GM18505 (cell line): ENCODE measurements around the gene PNLDC1.
"Not testable (repeated sequence)": the region's sequence is repeated elsewhere in the genome, so short reads cannot be mapped to it uniquely, and the experiment has no call there.

Experiments used
- ATAC-seq: cut with Tn5 transposase; IDR thresholded peaks from one replicate; pipeline ENCODE4 v1.9.1; 2021; ENCODE audit not compliant: unreplicated experiment
- POLR2A ChIP-seq: IDR thresholded peaks from 4 replicates; pipeline ENCODE4 v1.6.1; 2011; ENCODE audit warnings: borderline replicate concordance; ENCODE audit not compliant: insufficient read depth, insufficient read length; ENCODE audit errors: extremely low read depth

Gene PNLDC1

DNA sequence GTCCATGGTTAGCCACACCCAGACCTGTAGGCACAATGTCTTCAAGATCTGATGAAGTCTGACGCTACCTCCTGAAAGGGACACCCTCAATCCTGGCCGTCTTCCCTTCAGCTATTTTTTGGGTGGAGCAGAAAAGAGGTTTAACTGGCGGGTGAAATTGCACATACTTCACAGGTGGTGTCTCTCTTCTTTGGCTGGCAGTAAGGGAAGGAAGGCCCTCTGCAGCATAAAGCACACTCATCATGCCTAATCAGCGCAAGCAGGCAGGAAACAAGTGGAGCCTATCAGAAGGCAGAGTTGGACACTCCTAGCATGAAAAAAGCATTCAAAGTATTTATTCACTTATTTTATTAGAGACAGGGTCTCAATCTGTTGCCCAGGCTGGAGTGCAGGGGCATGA is 32.9 kb downstream of the PNLDC1 start:
- ATAC-seq: no peak
- TF ChIP-seq POLR2A: no peak

DNA sequence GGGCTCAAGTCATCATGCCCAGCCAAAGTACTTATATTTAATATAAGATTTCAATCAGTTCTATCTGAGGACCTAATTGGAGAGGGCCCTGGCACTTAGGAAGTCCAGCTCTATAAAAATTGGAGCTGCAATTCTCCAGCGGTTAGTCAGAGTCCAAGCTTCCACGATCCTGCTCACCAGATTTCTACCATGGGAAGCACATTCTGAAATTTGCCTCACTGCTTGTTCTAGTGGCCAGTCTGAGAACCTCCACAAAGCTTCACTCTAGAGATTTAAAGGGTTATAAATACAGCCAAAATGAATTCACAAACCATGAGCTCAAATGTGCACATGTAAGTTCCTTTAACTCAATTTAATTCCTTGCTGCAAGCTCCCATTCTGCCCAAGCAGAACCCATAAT is 33.5 kb downstream of the PNLDC1 start:
- ATAC-seq: no peak
- no peak for TF ChIP-seq POLR2A

DNA sequence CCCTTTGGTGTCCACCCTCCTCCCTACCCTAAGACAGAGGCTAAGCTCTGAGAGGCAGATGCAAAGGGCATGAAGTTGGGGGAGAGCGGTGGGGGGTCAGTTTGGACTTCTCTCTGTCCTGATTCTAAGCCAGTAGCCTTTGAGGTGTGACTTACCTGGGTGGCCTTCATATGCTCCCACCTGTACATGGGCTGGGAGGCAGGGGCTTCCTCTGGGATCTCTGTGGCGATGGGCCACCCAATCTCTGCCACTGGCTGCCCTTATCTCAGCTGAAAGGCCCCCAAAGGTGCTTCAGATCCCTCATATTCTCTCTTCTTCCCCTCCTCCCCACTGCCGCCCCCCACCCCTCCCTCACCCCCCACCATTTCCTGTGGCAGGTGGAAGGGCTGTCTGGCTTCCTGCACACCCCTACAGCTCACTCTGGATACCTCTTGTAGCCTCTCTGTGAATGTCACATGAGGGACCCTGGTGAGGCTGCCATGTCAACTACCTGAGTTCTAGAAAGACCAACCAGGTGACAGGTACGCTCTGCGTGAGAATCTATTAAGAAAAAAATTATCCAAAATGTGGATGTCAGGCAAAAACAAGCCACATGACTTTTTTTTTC is 34.0 kb downstream of the PNLDC1 start:
- no peak for TF ChIP-seq POLR2A
- no peak for ATAC-seq

DNA sequence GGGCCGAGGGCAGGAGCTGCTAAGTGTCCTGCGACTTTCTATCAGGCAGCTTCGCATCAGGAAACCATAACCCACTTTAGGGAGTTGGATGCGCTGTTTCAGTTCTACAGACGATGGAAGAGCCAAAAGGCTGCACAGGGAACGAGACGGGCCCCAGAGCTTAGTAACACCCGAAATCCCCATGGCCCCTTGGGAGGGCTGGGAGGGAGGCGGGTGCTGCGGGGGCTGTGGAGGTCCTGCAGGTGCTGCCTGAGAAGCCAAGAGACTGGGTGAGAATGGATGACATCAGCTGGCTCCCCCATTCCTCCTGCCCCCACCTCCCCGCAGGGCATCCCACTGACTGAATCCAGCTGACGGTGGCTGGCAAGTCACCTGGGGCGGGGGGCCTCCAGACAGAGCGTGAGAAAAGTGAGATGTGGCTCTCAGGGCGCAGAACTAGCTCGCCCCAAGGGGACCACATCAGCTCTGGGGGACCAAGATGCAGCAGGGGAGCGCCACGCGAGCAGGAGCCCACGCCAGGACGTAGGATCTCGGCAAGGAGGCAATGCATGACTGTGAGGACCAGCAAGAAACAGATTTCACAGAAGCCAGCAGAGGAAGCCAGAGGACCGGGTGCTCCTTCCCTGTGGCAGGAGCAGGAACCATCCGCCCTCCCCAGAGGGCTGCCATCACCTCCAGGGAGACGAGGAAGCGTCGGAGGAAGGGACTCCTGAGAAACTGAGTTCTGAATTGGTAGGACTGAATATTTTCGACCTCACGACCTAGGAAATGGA is 36.8 kb downstream of the PNLDC1 start:
- TF ChIP-seq POLR2A: no peak
- ATAC-seq: no peak

DNA sequence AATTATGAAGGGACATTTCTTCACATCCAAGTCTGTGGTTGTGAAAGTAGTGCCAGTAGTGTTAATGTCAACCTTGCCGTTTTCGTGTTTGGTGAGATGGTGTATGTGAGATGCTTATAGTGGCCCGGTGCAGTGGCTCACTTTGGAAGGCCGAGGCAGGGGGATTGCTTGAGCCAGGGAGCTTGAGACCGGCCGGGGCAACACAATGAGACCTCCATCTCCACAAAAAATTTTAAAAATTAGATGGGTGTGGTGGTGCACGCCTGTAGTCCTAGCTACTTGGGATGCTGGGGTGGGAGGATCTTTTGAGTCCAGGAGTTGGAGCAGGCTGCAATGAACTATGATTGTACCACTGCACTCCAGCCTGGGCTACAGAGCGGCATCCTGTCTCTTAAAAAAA is 37.4 kb downstream of the PNLDC1 start:
- no peak for ATAC-seq
- TF ChIP-seq POLR2A: no peak

DNA sequence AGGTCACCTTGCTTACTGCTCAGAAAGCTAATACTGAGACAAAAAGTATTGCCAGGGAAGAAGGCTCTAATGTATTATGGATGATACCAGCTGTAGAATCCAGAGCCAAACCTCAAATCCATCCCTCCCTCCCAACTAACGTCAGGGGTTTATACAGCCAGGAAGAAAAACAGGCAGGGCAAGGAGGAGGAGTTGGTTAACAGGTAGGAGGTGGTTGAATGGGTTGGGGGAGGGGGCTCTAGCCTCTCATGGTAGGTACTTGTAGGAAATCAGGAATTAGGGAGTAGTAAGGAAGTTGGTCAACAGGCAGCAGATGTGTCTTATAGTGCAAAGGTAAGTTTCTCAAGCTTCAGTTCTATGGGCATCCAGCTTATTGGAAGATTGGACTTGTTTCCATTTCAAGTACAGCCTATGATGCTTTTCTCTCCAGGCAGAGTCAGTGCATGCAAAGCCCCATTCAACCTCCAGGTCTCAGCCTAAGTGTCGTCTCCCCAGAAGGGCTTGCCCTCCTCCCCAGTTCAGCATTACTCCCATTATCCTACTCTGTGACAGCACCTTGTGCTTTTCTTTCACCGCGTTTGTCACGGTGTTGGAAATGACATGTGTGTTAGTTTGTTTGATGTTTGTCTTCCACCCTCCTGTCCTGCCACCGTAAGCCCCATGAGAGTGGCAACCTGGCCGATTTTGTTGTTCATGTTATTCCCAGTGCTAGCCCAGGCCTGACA is 38.1 kb downstream of the PNLDC1 start:
- no peak for TF ChIP-seq POLR2A
- ATAC-seq: no peak

DNA sequence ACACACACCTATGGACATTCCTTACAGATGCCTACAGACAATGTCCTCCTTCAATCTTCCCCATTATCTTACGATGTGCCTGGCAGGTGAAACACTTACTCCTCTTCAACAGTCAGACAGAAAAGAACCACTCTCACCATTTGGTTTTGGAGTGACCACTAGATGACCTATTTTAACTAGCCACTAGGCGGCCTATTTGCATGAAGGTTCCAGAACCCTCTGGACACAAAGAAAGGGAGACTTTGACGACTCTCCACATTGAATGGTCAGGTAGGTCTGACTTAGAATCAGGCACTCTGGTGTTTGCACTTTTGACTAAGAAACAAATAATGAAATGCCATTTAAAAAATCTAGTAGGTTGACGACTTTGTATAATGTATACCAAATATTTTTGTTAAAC is 42.0 kb downstream of the PNLDC1 start:
- no peak for ATAC-seq
- TF ChIP-seq POLR2A: no peak

DNA sequence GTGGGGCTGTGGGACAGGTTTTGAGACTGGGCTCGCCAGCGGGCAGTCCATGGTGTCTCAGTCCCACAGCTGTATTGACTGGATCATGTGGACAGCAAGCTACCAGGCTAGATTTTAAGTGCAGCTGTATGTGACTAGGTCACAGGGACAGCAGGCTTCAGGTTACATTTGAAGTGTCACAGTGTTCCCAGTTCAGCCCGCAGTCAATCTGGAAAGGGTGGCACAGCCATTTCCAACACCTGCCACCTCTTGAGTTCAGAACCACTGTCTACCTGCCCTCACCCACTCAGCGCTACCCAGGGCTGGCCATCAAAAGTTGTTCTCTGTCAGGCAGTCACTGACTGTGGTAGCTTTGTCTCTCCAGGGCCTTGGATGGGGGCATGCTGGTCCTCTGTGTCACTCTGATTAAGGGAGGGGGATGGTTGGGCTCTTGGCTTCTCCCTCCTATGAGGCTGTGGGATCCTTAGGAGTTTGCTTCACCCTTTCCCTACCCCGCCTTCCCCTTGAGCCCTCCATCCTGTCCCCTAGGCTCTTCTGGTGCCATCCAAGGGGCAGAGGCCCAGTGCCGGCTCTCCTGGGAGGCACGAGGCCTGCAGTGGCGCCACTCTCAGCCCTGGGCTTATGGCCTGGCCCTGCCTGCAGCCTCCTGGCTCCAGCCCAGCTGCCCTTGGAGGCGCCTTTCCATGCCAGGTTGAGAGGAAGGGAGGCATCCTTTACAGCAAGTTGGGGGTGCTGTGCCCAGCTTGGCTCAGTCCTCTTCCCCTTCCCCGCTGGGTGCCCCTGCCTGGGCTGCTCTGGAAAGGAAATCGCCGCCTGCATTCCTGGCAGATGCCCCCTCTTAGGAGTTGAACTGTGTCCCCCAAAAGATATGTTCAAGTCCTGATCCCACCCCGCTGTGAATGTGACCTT is 44.9 kb downstream of the PNLDC1 start:
- ATAC-seq: no peak
- TF ChIP-seq POLR2A: no peak

DNA sequence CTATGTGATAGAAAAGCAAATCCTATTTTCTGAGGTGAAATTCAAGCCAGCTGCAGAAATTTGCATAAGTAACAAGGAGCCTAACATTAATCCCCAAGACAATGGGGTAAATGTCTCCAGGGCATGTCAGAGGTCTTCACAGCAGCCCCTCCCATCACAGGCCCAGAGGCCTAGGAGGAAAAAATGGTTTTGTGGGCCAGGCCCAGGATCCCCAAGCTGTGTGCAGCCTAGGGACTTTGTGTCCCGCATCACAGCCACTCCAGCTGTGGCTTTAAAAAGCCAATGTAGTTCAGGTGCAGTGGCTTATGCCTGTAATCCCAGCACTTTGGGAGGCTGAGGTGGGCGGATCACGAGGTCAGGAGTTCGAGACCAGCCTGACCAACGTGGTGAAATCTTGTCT is 48.5 kb downstream of the PNLDC1 start:
- not testable (repeated sequence) for ATAC-seq

DNA sequence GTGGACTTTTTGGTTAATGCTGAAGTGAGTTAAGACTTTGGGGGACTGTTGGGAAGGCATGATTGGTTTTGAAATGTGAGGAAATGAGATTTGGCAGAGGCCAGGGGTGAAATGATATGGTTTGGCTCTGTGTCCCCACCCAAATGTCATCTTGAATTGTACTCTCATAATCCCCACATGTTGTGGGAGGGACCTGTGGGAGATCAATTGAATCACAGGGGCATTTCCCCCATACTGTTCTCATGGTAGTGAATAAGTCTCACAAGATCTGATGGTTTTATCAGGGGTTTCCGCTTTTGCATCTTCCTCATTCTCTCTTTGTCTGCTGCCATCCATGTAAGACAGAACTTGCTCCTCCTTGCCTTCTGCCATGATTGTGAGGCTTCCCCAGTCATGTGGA is 49.8 kb downstream of the PNLDC1 start:
- not testable (repeated sequence) for ATAC-seq

DNA sequence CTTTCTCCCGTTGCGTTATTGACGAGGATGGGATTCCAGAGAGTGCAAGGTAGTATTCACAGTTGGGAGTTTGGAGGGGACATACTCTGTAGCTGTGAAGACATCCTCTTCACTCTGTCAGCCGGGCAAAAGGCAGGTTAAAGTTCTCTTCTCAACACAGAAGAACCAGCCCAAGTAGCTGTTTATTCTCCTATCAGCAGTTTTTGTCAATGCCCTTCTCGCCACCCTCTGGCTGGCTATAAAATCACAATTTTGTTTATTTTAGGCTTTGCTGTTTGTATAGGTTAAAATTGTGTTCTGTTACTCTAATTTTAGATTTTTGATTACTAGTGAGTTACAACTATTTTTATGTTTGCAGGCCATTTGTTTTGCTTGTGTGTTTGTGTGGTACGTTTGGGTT is 52.8 kb downstream of the PNLDC1 start:
- no peak for ATAC-seq

DNA sequence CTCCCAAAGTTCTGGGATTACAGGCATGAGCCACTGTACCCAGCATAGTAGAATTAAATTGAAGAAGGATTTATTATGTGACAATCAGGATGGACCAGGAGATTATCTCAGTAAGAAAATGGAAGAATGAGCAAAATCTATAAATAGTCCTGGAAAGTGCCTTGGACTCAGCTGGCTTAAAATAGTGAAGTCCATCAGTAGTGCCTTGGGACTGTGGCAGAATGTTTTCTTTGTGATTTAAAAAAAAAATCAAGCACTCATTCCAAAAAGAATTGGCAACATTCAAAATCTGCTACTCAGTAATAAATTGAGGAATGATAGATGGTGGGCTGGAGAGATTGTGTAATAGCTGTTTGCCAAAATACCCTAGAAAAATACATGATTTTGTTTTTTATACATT is 53.7 kb downstream of the PNLDC1 start:
- no peak for TF ChIP-seq POLR2A
- ATAC-seq: no peak

More for the DNA sequence above, 52.8 kb downstream of the PNLDC1 start:
- TF ChIP-seq POLR2A: no peak

DNA sequence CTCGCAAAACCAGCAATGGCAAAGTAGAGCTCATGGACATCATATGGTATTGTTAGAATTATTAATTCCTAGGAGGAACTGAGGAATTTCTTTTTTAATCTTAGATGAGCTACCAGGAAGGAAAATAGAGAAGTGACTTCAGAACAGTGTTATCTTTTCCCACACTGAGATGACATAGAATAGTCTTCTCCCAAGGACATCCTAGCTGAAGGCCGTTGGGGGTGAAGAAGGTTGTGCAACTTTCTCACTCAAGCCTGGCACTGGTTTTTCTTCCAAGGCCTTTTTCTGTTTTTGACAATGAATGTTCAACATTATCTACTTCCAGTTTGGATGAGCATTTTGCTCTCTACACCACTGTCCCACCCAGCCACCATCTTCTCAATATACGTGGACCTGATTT is 54.9 kb downstream of the PNLDC1 start:
- no peak for ATAC-seq
- no peak for TF ChIP-seq POLR2A
